Measurements from ENCODE around the gene HACD1.

Gene HACD1

DNA sequence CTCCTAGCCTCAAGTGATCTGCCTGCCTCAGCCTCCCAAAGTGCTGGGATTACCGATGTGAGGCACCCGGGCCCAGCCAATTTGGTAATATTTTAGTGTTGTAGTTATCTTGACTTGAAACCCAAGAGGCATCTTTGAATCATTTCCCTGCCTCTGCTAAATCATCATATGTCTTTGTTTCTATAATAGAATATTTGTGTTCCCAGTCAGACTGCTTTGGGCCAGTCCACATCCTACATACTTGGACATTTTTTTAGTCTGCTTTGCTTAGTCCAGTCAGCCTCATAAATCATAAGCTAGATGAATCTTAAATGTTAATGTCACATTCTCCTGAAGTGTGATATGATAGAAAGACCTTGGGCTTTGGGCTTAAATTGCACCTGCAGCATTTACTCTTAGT is 32.7 kb upstream of the HACD1 start:
- TF ChIP-seq, protein P1, sequence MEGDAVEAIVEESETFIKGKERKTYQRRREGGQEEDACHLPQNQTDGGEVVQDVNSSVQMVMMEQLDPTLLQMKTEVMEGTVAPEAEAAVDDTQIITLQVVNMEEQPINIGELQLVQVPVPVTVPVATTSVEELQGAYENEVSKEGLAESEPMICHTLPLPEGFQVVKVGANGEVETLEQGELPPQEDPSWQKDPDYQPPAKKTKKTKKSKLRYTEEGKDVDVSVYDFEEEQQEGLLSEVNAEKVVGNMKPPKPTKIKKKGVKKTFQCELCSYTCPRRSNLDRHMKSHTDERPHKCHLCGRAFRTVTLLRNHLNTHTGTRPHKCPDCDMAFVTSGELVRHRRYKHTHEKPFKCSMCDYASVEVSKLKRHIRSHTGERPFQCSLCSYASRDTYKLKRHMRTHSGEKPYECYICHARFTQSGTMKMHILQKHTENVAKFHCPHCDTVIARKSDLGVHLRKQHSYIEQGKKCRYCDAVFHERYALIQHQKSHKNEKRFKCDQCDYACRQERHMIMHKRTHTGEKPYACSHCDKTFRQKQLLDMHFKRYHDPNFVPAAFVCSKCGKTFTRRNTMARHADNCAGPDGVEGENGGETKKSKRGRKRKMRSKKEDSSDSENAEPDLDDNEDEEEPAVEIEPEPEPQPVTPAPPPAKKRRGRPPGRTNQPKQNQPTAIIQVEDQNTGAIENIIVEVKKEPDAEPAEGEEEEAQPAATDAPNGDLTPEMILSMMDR (IDR thresholded peaks at IDR 0.05; ENCODE audit: low read length, missing control alignments) = no peak
- DNase-seq (ENCODE audit: low read depth) = no peak
- no peak overlapping the region for H3K4me3 ChIP-seq (replicated peaks; ENCODE audit: low read depth, low read length)

DNA sequence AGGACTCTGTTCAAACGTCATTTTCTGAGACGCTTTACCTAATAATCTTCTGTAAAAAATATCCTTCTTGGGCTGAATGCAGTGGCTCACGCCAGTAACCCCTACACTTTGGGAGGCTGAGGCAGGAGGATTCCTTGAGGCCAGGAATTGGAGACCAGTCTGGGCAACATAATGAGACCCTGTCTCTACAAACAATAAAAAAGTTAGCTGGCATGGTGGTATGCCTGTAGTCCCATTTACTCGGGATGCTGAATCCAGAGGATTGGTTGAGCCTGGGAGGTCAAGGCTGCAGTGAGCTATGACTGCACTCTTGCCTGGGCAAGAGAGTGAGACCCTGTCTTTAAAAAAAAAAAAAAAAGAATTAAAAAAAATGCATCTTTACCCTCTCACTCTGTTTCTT is 31.9 kb upstream of the HACD1 start:
- DNase-seq (ENCODE audit: low read depth) = no peak
- H3K4me3 ChIP-seq (replicated peaks; ENCODE audit: low read depth, low read length) = no peak overlapping the region
- TF ChIP-seq, protein P1 (IDR thresholded peaks at IDR 0.05; ENCODE audit: low read length, missing control alignments) = no peak

GRCh38 chr10:17648243-17649035 is 31.3 kb upstream of the HACD1 start:
- H3K4me3 ChIP-seq (replicated peaks; ENCODE audit: low read depth, low read length) = no peak overlapping the region
- DNase-seq (ENCODE audit: low read depth) = no peak
- TF ChIP-seq, protein P1 (IDR thresholded peaks at IDR 0.05; ENCODE audit: low read length, missing control alignments) = no peak

- no peak overlapping the region for H3K4me3 ChIP-seq (replicated peaks; ENCODE audit: low read depth, low read length)
- TF ChIP-seq, protein P1 (IDR thresholded peaks at IDR 0.05; ENCODE audit: low read length, missing control alignments) = no peak
These were observed 30.2 kb upstream of the HACD1 start for GRCh38 chr10:17647326-17647725.

DNA sequence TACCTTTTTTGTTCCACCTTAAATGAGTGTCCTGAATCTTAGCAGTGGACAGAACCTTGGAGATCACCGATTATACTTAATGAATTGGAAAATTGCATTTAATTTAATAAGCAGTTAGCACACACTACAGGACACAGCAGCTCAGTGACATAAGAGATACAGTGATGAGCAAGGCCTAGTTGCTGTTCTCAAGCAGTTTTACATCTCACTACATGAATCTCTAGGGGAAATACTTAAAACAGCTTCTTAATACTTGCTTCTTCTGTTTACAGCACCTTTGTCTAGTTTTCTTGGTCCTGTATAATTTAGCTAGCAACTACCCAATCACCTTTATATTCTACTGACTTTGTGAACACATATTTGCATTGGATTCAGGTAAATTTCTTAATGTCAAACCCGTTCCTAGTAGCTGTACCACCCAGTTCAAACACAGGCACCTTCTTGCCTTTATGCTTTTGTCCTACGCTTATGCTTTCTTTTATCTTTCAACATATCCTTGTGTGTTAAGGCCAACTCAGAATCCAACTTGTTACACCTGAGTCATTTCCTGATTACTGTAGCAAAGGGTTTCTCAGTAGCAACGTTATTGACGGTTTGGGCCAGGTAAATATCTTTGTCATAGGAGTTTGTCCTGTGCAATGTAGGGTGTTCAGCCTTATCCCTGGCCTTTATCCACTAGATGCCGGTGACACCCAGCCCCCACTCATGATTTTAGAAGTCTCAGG is 28.6 kb upstream of the HACD1 start:
- TF ChIP-seq, protein P1 (IDR thresholded peaks at IDR 0.05; ENCODE audit: low read length, missing control alignments) = no peak
- DNase-seq (ENCODE audit: low read depth) = no peak
- H3K4me3 ChIP-seq (replicated peaks; ENCODE audit: low read depth, low read length) = peak overlapping the region; percentile 96

More at GRCh38 chr10:17647326-17647725, 30.2 kb upstream of the HACD1 start:
- no peak for DNase-seq (ENCODE audit: low read depth)

- TF ChIP-seq, protein P1 (IDR thresholded peaks at IDR 0.05; ENCODE audit: low read length, missing control alignments) = no peak
- peak overlapping the region; percentile 96 for H3K4me3 ChIP-seq (replicated peaks; ENCODE audit: low read depth, low read length)
- DNase-seq (ENCODE audit: low read depth) = peak; percentile 49
These were observed 27.3 kb upstream of the HACD1 start for GRCh38 chr10:17644485-17644943.
